Suprapubic skin (tissue), 3 donors: ENCODE data around the gene PGAM5.

Experiments used
- POLR2AphosphoS5 ChIP-seq, 3 donors: sonication (generic); formaldehyde crosslinking; IDR thresholded peaks; one replicate each; pipeline ENCODE4 v1.6.1; 2017; ENCODE audit warnings: antibody characterized with exemption in 3 of 3
- TF ChIP-seq, protein P1 (sequence below), 2 donors: fragments of 200-600 bp in 1 of 2; fragments of 450-650 bp in 1 of 2; sonication (generic) in 1 of 2; IDR thresholded peaks; one replicate each; pipeline ENCODE4 v1.5.1; 2016 to 2019; ENCODE audit warnings: antibody characterized with exemption in 2 of 2, mild to moderate bottlenecking in 1 of 2, moderate library complexity in 1 of 2

DNA sequence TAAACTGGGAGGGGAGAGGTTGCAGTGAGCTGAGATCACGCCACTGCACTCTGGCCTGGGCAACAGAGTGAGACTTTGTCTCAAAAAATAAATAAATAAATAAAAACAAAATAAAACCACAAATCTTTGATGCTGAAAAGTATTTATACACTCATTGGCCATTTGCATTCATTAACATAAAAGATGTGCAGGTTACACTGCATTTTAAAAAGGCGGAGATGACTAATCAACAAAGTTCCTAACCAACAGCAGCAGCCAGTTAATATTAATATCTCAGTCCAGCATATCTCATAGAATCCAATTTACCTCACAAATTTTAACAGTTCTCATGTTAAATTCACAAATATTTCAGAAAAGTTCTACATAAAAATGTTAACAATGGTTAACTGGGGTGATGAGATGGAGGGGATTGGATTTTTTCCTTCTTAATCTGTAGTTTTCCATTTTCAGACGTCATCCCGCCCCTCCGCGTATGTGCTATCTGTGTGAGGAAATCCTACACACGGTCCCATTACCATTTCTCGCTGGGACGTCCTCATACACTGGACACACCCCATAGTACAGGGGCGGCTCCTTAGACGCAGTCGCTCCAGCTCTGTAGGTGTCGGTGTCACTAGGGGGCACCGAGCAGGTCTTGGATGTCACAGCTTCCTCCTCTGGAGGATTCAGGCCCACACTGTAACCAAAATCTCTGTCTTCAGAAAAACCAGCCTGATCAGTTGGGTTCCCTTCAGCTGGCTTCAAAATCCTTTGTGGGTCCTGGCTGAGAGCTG, 43.7 kb downstream of the PGAM5 start:
- TF ChIP-seq, protein P1, sequence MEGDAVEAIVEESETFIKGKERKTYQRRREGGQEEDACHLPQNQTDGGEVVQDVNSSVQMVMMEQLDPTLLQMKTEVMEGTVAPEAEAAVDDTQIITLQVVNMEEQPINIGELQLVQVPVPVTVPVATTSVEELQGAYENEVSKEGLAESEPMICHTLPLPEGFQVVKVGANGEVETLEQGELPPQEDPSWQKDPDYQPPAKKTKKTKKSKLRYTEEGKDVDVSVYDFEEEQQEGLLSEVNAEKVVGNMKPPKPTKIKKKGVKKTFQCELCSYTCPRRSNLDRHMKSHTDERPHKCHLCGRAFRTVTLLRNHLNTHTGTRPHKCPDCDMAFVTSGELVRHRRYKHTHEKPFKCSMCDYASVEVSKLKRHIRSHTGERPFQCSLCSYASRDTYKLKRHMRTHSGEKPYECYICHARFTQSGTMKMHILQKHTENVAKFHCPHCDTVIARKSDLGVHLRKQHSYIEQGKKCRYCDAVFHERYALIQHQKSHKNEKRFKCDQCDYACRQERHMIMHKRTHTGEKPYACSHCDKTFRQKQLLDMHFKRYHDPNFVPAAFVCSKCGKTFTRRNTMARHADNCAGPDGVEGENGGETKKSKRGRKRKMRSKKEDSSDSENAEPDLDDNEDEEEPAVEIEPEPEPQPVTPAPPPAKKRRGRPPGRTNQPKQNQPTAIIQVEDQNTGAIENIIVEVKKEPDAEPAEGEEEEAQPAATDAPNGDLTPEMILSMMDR (IDR thresholded peaks at IDR 0.05) = no peak
- TF ChIP-seq POLR2AphosphoS5 (IDR thresholded peaks at IDR 0.05) = no peak
